PC-3 (cell line): ENCODE results near the gene NRDC. TPM values are rescaled to one million over a fixed set of nuclear protein-coding genes. Genes with fewer than 3 reads are reported as not detected.

ENCODE experiments used
- ATAC-seq: fragments of 200-7000 bp; cut with Tn5 transposase; 2 replicates; pipeline ENCODE4 v1.9.1; 2020; ENCODE audit warnings: mild to moderate bottlenecking, moderate library complexity
- BruUV-seq: library from RNA; stranded (reverse); fragments of 400-500 nt; replicated peaks from 2 replicates; lab custom pipeline; 2021; lab: Mats Ljungman, UMichigan
- CTCF ChIA-PET: fragments of 300-600 bp; sonication (Branson Sonifier 250); formaldehyde crosslinking; loops from one replicate; lab custom pipeline; 2022; ENCODE audit warnings: antibody characterized with exemption; lab: Charles Lee
- POLR2A ChIA-PET: fragments of 300-600 bp; sonication (Branson Sonifier 250); formaldehyde crosslinking; loops from one replicate; lab custom pipeline; 2022; ENCODE audit warnings: antibody characterized with exemption; ENCODE audit not compliant: unreplicated experiment; lab: Charles Lee
- DNase-seq: peaks from one replicate; pipeline ENCODE4 v3.0.0-alpha.2; 2015
- H2AFZ ChIP-seq: fragments of 300-600 bp; sonication (generic); 2 replicates; pipeline ENCODE4 v1.6.0; 2016; ENCODE audit warnings: antibody characterized with exemption, low read length
- H3F3A ChIP-seq: fragments of 300-600 bp; sonication (generic); one replicate; pipeline ENCODE4 v1.6.0; 2017; ENCODE audit warnings: antibody characterized with exemption, low read length, control low read depth, mild to moderate bottlenecking; ENCODE audit not compliant: unreplicated experiment
- H3K27ac ChIP-seq: fragments of 300-600 bp; sonication (generic); 2 replicates; pipeline ENCODE4 v1.5.1; 2016; ENCODE audit warnings: mild to moderate bottlenecking, low read length
- H3K27me3 ChIP-seq: fragments of 300-600 bp; sonication (generic); 2 replicates; pipeline ENCODE4 v1.6.1; 2016; ENCODE audit warnings: low read length, mixed read lengths
- H3K36me3 ChIP-seq: fragments of 300-600 bp; sonication (generic); 2 replicates; pipeline ENCODE4 v1.6.1; 2016; ENCODE audit warnings: low read depth, mixed run types, low read length, mixed read lengths
- H3K4me1 ChIP-seq: fragments of 300-600 bp; sonication (generic); 2 replicates; pipeline ENCODE4 v1.5.1; 2016; ENCODE audit warnings: low read length; ENCODE audit not compliant: insufficient read depth
- H3K4me2 ChIP-seq: fragments of 300-600 bp; sonication (generic); 2 replicates; pipeline ENCODE4 v1.6.0; 2016; ENCODE audit warnings: low read length
- H3K4me3 ChIP-seq: fragments of 300-600 bp; sonication (generic); 2 replicates; pipeline ENCODE4 v1.5.1; 2016; ENCODE audit warnings: mild to moderate bottlenecking, low read length, mixed read lengths
- H3K79me2 ChIP-seq: fragments of 300-600 bp; sonication (generic); 2 replicates; pipeline ENCODE4 v1.6.1; 2017; ENCODE audit warnings: low read length, mixed read lengths
- H3K9ac ChIP-seq: fragments of 300-600 bp; sonication (generic); 2 replicates; pipeline ENCODE4 v1.6.0; 2016; ENCODE audit warnings: mild to moderate bottlenecking, low read length
- H3K9me2 ChIP-seq: fragments of 300-600 bp; sonication (generic); replicated peaks from 2 replicates; pipeline ENCODE4 v1.6.1; 2016; ENCODE audit warnings: mixed run types, low read length, mixed read lengths
- H3K9me3 ChIP-seq: fragments of 300-600 bp; sonication (generic); 2 replicates; pipeline ENCODE4 v1.6.1; 2016; ENCODE audit warnings: low read length, mixed read lengths
- H4K20me1 ChIP-seq: fragments of 300-600 bp; sonication (generic); 2 replicates; pipeline ENCODE4 v1.6.1; 2016; ENCODE audit warnings: low read length, mixed read lengths
- CTCF ChIP-seq: fragments of 300-600 bp; sonication (generic); conservative IDR thresholded peaks from 2 replicates; pipeline ENCODE4 v1.5.1; 2017; ENCODE audit warnings: antibody characterized with exemption, low read depth, mild to moderate bottlenecking, low read length
- EZH2 ChIP-seq: fragments of 300-600 bp; sonication (generic); IDR thresholded peaks from one replicate; pipeline ENCODE4 v1.6.1; 2017; ENCODE audit warnings: antibody characterized with exemption, mild to moderate bottlenecking, low read length; ENCODE audit not compliant: unreplicated experiment
- EZH2phosphoT487 ChIP-seq: fragments of 300-600 bp; sonication (generic); IDR thresholded peaks from 2 replicates; pipeline ENCODE4 v1.6.1; 2018; ENCODE audit warnings: mild to moderate bottlenecking, antibody characterized with exemption, low read length, borderline replicate concordance
- intact Hi-C: fragments of 100-400 bp; cut with micrococcal nuclease; formaldehyde crosslinking; loops from 2 replicates; pipeline ENCODE4 v1.9.0; 2023
- total RNA-seq: library from RNA; depleted of rRNA; stranded (reverse); fragments of >200 nt; gene quantifications from 2 replicates; pipeline ENCODE4 v1.2.3, GENCODE V29; 2014

Gene NRDC
- total RNA-seq, 1 experiment from 2014 or later: 96.8 TPM

- Histone ChIP-seq H3K9ac (no peak overlapping the region), H3K4me2 (no peak overlapping the region), H3K36me3 (no peaks in the 10 kb centered on the region), H2AFZ (no peak overlapping the region), H3K4me1 (no peaks in the 10 kb centered on the region), H3K9me2 (no peaks in the 10 kb centered on the region), H3K27ac (no peak overlapping the region), H3K9me3 (no peaks in the 10 kb centered on the region), H3K27me3 (no peaks in the 10 kb centered on the region), H3K4me3 (no peak overlapping the region), H3K79me2 (peaks cover 99% of the 10 kb centered on the region), H4K20me1 (0 out of 2 replicates have a peak, but pooled peaks cover 13% of the 10 kb centered on the region), H3F3A (no peaks in the 10 kb centered on the region)
- no peak for DNase-seq
- CTCF ChIA-PET: interaction anchor here (0.6 kb wide), 1 partner anchor 439 kb away, joined by 9 read pairs; no protein-coding TSS in a partner anchor
- POLR2A ChIA-PET: interaction anchor here (0.6 kb wide), 1 partner anchor 9 kb away, joined by 3 read pairs; no protein-coding TSS in a partner anchor
- ATAC-seq: no peak
- intact Hi-C loops: no loop called here
- no TSS peak for BruUV-seq
- TF ChIP-seq EZH2 (no peak), EZH2phosphoT487 (no peak), CTCF (no peak)
Measured at GRCh38 chr1:51867479-51868232, 10.9 kb downstream of the NRDC start.

GRCh38 chr1:51863384-51863783 lies 15.1 kb downstream of the NRDC start:
- BruUV-seq: no TSS peak
- H4K20me1 ChIP-seq: 0 out of 2 replicates have a peak, but pooled peaks cover 17% of the 10 kb centered on the region
- no peaks in the 10 kb centered on the region for H3K9me2 ChIP-seq
- no peaks in the 10 kb centered on the region for H3K27me3 ChIP-seq
- peaks cover 94% of the 10 kb centered on the region for H3K79me2 ChIP-seq
- H2AFZ ChIP-seq: no peak overlapping the region
- H3K9ac ChIP-seq: no peak overlapping the region
- H3K4me1 ChIP-seq: peaks cover 8% of the 10 kb centered on the region; the same call in 1 of the 2 replicates
- intact Hi-C loops: no loop called here
- ChIA-PET CTCF (no interaction called here), POLR2A (no interaction called here)
- no peak for DNase-seq
- no peak for ATAC-seq
- TF ChIP-seq CTCF (no peak), EZH2phosphoT487 (no peak), EZH2 (no peak)
- H3K27ac ChIP-seq: no peak overlapping the region
- no peaks in the 10 kb centered on the region for H3K9me3 ChIP-seq
- H3K4me3 ChIP-seq: no peak overlapping the region
- no peak overlapping the region for H3K4me2 ChIP-seq
- 0 out of 2 replicates have a peak, but pooled peaks cover 2% of the 10 kb centered on the region for H3K36me3 ChIP-seq
- H3F3A ChIP-seq: no peaks in the 10 kb centered on the region

GRCh38 chr1:51861669-51862068 lies 16.9 kb downstream of the NRDC start:
- Histone ChIP-seq H3K4me2 (no peak overlapping the region), H3F3A (no peaks in the 10 kb centered on the region), H4K20me1 (0 out of 2 replicates have a peak, but pooled peaks cover 11% of the 10 kb centered on the region), H3K27ac (no peak overlapping the region), H3K9me2 (no peaks in the 10 kb centered on the region), H3K79me2 (peaks cover 94% of the 10 kb centered on the region), H3K36me3 (0 out of 2 replicates have a peak, but pooled peaks cover 2% of the 10 kb centered on the region), H3K4me1 (peaks cover 8% of the 10 kb centered on the region; the same call in 1 of the 2 replicates), H3K9ac (no peak overlapping the region), H3K27me3 (no peaks in the 10 kb centered on the region), H3K4me3 (no peak overlapping the region), H3K9me3 (no peaks in the 10 kb centered on the region), H2AFZ (no peak overlapping the region)
- CTCF ChIA-PET: no interaction called here
- POLR2A ChIA-PET: no interaction called here
- no peak for ATAC-seq
- DNase-seq: peak; percentile 33
- TF ChIP-seq CTCF (no peak), EZH2phosphoT487 (no peak)
- no TSS peak for BruUV-seq
- intact Hi-C loops: no loop called here
